ENCODE measurements around the gene CLIC1.
A peak's percentile ranks its signal among the peaks of the same experiment; 100 is the strongest.

The CLIC1 gene

DNA sequence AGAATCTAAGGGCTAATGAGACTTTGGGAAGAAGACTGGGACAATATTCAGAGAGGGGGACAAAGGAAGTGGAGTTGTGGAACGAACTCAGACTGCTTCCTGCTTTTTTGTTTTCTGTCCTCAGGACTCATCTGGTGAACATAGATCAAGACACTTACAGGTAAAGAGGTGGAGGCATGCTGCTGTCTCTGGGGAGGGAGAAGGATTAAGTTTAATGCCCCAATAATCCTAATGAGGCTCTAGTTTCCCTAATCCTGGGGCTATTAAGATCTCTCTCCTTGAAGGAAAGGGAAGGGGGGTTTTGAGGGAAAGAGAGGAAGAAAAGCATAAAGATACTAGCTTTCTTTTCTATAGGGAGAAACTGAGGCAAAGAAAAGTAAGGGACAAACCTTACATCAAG is 8.1 kb upstream of the CLIC1 start:
- CTCF ChIA-PET: no interaction called here
- Histone ChIP-seq H3K9me3 (ENCODE audit: control insufficient read depth, insufficient read depth, low read depth, low read length) (no peaks in the 10 kb centered on the region), H3K4me1 (ENCODE audit: control insufficient read depth, insufficient read depth, low read length) (0 out of 2 replicates have a peak, but pooled peaks cover 5% of the 10 kb centered on the region), H3K4me3 (ENCODE audit: low read depth, low read length) (no peak overlapping the region), H3K36me3 (ENCODE audit: control insufficient read depth in 2 of 2, insufficient read depth in 1 of 2, low read length in 2 of 2) (peaks cover 14 to 58% of the 10 kb centered on the region in 2 experiments; a peak in 2 of 3 replicates), H3K27ac (ENCODE audit: extremely low read depth, low read depth, low read length) (no peak overlapping the region)
- no peak for TF ChIP-seq ZNF561 (tag by site-specific recombination; IDR thresholded peaks at IDR 0.05; ENCODE audit: borderline replicate concordance)
- TF ChIP-seq WT1 (tag by site-specific recombination; IDR thresholded peaks at IDR 0.05): no peak
- TF ChIP-seq OVOL3 (tag by site-specific recombination; IDR thresholded peaks at IDR 0.05): no peak
- no peak for TF ChIP-seq ZNF629 (tag by site-specific recombination; IDR thresholded peaks at IDR 0.05)
- TF ChIP-seq ZNF624 (tag by site-specific recombination; IDR thresholded peaks at IDR 0.05): no peak
- no peak for TF ChIP-seq ZBTB21 (tag by site-specific recombination; IDR thresholded peaks at IDR 0.05)
- TF ChIP-seq ZBTB1 (tag by site-specific recombination; IDR thresholded peaks at IDR 0.05): no peak
- TF ChIP-seq YY2 (tag by site-specific recombination; IDR thresholded peaks at IDR 0.05): no peak
- TF ChIP-seq GLI4 (tag by site-specific recombination; IDR thresholded peaks at IDR 0.05): no peak
- no peak for TF ChIP-seq ELK4 (IDR thresholded peaks at IDR 0.05; ENCODE audit: borderline replicate concordance, low read depth, low read length)
- TF ChIP-seq PRDM1 (tag by site-specific recombination; IDR thresholded peaks at IDR 0.05): no peak
- TF ChIP-seq SCRT2 (tag by site-specific recombination; IDR thresholded peaks at IDR 0.05): no peak
- TF ChIP-seq ZNF138 (tag by site-specific recombination; IDR thresholded peaks at IDR 0.05; ENCODE audit: borderline replicate concordance): no peak
- no peak for TF ChIP-seq ZNF660 (tag by site-specific recombination; IDR thresholded peaks at IDR 0.05)
- POLR2A ChIA-PET: interaction anchor here (1.3 kb wide), 1 partner anchor 83 kb away, joined by 4 read pairs; the partner anchor contains the start of gene HSPA1B

DNA sequence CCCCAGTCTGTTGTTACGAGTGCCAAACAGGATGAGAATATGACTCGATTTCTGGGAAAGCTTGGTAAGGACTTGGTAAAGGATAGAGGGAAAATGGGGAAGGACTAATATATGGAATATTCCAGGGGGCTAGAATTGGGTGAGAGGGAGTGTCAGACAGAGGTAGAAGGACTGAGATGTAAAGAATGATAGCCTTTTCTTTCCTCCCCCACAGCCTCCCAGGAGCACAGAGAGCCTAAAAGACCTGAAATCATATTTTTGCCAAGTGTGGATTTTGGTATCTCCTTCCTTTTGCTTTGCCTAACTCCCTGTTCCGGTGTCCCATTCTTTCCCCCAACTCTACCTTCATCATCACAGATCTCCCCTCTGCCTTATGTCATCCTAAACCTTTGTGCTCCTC is 6.6 kb upstream of the CLIC1 start:
- Histone ChIP-seq H3K27ac (ENCODE audit: extremely low read depth, low read depth, low read length) (no peak overlapping the region), H3K36me3 (ENCODE audit: control insufficient read depth in 2 of 2, insufficient read depth in 1 of 2, low read length in 2 of 2) (peaks cover 14 to 54% of the 10 kb centered on the region in 2 experiments; a peak in 2 of 3 replicates), H3K4me1 (ENCODE audit: control insufficient read depth, insufficient read depth, low read length) (peaks cover 17% of the 10 kb centered on the region), H3K4me3 (ENCODE audit: low read depth, low read length) (no peak overlapping the region), H3K9me3 (ENCODE audit: control insufficient read depth, insufficient read depth, low read depth, low read length) (no peaks in the 10 kb centered on the region)
- ChIA-PET CTCF (interaction anchor here (0.5 to 1.1 kb wide), 4 partner anchors 29 to 235 kb away, joined by 3 to 4 read pairs (median 3); no protein-coding TSS in a partner anchor), POLR2A (no interaction called here)
- TF ChIP-seq ZNF791 (tag by site-specific recombination; IDR thresholded peaks at IDR 0.05): no peak
- TF ChIP-seq, protein P1, sequence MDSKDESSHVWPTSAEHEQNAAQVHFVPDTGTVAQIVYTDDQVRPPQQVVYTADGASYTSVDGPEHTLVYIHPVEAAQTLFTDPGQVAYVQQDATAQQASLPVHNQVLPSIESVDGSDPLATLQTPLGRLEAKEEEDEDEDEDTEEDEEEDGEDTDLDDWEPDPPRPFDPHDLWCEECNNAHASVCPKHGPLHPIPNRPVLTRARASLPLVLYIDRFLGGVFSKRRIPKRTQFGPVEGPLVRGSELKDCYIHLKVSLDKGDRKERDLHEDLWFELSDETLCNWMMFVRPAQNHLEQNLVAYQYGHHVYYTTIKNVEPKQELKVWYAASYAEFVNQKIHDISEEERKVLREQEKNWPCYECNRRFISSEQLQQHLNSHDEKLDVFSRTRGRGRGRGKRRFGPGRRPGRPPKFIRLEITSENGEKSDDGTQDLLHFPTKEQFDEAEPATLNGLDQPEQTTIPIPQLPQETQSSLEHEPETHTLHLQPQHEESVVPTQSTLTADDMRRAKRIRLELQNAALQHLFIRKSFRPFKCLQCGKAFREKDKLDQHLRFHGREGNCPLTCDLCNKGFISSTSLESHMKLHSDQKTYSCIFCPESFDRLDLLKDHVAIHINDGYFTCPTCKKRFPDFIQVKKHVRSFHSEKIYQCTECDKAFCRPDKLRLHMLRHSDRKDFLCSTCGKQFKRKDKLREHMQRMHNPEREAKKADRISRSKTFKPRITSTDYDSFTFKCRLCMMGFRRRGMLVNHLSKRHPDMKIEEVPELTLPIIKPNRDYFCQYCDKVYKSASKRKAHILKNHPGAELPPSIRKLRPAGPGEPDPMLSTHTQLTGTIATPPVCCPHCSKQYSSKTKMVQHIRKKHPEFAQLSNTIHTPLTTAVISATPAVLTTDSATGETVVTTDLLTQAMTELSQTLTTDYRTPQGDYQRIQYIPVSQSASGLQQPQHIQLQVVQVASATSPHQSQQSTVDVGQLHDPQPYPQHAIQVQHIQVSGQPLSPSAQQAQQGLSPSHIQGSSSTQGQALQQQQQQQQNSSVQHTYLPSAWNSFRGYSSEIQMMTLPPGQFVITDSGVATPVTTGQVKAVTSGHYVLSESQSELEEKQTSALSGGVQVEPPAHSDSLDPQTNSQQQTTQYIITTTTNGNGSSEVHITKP (tag by site-specific recombination; IDR thresholded peaks at IDR 0.05): peak; percentile 66

GRCh38 chr6:31741815-31742214 is 5.5 kb upstream of the CLIC1 start:
- TF ChIP-seq ZFHX2 (tag by site-specific recombination; conservative IDR thresholded peaks at IDR 0.05): peak; percentile 84
- peak; percentile 76; the same call in 1 of the 2 replicates for TF ChIP-seq EGR2 (tag by site-specific recombination; IDR thresholded peaks at IDR 0.05; ENCODE audit: low read depth)
- TF ChIP-seq, protein P2, sequence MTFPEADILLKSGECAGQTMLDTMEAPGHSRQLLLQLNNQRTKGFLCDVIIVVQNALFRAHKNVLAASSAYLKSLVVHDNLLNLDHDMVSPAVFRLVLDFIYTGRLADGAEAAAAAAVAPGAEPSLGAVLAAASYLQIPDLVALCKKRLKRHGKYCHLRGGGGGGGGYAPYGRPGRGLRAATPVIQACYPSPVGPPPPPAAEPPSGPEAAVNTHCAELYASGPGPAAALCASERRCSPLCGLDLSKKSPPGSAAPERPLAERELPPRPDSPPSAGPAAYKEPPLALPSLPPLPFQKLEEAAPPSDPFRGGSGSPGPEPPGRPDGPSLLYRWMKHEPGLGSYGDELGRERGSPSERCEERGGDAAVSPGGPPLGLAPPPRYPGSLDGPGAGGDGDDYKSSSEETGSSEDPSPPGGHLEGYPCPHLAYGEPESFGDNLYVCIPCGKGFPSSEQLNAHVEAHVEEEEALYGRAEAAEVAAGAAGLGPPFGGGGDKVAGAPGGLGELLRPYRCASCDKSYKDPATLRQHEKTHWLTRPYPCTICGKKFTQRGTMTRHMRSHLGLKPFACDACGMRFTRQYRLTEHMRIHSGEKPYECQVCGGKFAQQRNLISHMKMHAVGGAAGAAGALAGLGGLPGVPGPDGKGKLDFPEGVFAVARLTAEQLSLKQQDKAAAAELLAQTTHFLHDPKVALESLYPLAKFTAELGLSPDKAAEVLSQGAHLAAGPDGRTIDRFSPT (tag by site-specific recombination; IDR thresholded peaks at IDR 0.05): no peak
- no peak for TF ChIP-seq ZNF626 (tag by site-specific recombination; IDR thresholded peaks at IDR 0.05)
- H3K4me3 ChIP-seq (ENCODE audit: low read depth, low read length): no peak overlapping the region
- no peak overlapping the region for H3K27ac ChIP-seq (ENCODE audit: extremely low read depth, low read depth, low read length)
- ChIA-PET CTCF (interaction anchor here (0.6 to 4.7 kb wide), 6 partner anchors 28 to 159 kb away, joined by 3 to 39 read pairs (median 4); no protein-coding TSS in a partner anchor), POLR2A (no interaction called here)
- H3K4me1 ChIP-seq (ENCODE audit: control insufficient read depth, insufficient read depth, low read length): peaks cover 25% of the 10 kb centered on the region
- H3K9me3 ChIP-seq (ENCODE audit: control insufficient read depth, insufficient read depth, low read depth, low read length): no peaks in the 10 kb centered on the region
- peaks cover 12 to 43% of the 10 kb centered on the region in 2 experiments; a peak in 2 of 3 replicates for H3K36me3 ChIP-seq (ENCODE audit: control insufficient read depth in 2 of 2, insufficient read depth in 1 of 2, low read length in 2 of 2)

Data from HEK293 (cell line).